HL-60 (cell line): ENCODE measurements around the gene LGI1.

ENCODE experiments used
- CTCF ChIP-seq: IDR thresholded peaks from one replicate; pipeline ENCODE4 v1.5.1; 2011; ENCODE audit warnings: low read length, control low read depth, inconsistent platforms; ENCODE audit not compliant: insufficient read depth
- GABPA ChIP-seq: IDR thresholded peaks from 2 replicates; pipeline ENCODE4 v1.6.1; 2012; ENCODE audit warnings: low read depth

- no peak for TF ChIP-seq CTCF
- TF ChIP-seq GABPA = no peak
Measured at GRCh38 chr10:93812659-93813338, 55.1 kb downstream of the LGI1 start.
